DMS 273 treated with DMSO at 0.1 percent for 48 hours (cell line): ENCODE data around the gene THEM4.
"Not testable (repeated sequence)": the region's sequence is repeated elsewhere in the genome, so short reads cannot be mapped to it uniquely, and the experiment has no call there.

Source experiments
- DNase-seq: peaks from one replicate; lab custom pipeline; 2025; lab: John Stamatoyannopoulos, UW

Gene THEM4

GRCh38 chr1:151934048-151934493 lies 24.8 kb upstream of the THEM4 start:
- DNase-seq = no peak

DNA sequence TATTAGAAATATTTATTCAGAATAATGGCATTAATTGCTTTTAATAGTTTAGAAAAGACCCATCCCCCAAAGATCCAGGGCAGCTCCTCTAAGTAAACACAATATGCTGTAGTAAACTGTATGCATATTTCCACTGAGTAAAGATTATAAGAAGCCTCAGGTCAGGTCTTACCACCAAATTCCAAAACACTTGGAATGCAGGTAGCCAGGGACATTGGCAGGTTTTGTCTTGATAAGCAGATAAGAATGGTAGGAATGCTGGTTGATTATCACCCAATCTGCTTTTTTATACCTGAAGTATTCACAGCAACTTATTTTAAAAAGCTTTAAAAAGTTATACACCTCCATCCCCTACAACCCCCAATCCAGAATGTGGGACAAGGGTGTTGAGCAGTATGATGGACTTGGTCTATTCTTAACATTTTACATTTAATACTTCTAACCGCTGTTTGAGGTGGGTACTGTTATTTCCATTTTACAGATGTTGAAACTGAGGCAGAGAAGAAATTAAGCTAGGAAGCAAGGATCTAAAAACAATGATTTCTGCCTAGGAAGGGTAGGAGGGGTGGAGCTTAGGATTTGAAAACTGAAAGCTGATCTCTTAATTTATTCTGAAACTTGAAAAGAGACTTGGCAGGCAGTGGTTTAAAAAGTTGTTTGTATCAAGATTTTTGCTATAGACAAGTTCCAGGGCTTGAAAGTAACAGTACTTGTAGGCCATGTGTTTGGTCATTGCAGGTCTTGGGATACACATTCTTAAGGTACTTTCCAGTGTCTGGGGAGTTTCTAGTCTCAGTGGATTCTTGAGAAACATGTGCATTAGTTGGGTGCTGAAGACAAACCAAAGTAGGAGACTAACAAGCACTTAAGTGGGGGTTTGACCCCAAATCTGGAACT lies 15.6 kb upstream of the THEM4 start:
- no peak for DNase-seq

DNA sequence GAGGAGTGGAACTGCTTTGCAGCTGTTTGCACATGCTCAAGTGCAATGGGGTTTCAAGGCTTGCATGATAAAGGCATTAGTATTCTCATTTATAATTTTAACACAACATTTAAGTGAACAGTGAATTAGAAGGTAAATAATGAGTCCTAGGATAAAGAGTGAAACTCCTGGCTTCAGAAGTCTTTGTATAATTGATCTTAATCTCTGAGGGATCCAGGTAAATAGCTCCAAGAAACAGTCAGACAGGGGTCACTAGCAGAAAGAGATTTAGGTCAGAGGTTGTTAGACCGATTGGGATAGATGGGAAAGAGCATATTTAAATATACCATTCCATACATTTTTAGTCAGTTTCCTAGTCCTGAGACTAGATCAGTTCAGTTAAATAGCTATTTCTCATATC lies 14.1 kb upstream of the THEM4 start:
- DNase-seq = no peak

DNA sequence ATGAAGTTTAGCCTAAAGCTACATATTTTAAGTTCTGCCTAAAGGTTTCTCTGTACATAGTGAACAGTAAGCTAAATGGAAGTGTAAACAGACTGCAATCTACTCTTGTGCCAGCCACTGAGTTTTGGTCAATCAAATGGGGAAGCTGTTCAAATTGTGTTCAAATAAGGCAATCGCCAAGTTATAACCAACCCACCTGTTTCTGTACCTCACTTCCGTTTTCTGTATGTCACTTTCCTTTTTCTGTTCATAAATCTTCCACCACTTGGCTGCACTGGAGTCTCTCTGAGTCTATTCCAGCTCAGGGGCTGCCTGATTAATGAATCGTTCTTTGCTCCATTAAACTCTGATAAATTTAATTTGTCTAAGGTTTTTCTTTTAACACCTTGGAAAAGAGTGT lies 10.8 kb upstream of the THEM4 start:
- no peak for DNase-seq

DNA sequence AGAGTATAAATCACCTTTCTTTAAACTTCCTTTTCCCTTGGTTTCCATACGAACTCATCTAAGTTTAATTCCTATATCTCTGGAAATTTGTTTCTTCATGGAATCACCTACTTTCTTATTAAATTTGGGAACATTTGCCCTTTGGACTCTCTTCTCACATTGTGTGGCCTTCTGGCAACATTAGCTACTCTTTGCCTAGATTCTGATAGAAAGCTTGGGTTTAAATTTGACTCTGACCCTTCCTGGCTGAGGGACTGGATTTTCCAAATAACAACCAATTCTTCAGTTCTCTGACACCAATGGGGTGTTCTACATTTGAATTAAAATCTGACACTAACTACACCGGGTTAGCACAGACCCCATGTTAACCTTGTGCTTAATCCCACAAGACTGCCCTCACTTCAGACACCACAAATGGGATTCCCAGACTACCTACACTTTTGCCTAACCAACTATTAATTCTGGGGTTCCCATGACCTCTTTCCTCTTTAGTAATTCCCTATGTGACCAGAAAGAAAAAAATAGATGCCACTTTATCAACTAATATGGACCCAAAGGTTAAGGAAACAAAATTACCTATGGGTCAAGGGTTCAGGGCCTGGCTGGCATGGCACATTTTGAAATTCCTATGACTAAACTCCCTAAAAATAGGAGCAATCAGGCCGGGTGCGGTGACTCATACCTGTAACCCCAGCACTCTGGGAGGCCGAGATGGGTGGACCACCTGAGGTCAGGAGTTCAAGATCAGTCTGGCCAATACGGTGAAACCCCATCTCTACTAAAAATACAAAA lies 9.7 kb upstream of the THEM4 start:
- no peak for DNase-seq

DNA sequence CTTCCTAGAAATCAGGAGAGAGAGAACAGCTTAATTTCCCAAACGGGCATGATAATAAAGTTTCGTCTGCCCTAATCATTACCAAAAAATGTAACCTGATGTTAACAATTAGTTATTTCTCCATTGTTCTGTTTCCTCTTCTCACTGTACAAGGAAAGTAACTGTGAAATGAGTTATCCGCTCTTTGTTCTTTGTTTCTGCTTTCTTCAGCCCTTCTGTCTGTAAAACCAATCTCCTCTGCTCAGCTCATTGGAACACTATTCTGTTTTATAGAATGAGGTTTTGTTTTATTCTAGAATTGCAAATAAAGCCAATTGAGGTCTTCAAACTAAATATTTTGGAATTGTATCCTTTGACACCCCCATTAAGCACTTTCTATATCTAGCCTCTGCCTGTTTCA lies 8.8 kb upstream of the THEM4 start:
- no peak for DNase-seq

DNA sequence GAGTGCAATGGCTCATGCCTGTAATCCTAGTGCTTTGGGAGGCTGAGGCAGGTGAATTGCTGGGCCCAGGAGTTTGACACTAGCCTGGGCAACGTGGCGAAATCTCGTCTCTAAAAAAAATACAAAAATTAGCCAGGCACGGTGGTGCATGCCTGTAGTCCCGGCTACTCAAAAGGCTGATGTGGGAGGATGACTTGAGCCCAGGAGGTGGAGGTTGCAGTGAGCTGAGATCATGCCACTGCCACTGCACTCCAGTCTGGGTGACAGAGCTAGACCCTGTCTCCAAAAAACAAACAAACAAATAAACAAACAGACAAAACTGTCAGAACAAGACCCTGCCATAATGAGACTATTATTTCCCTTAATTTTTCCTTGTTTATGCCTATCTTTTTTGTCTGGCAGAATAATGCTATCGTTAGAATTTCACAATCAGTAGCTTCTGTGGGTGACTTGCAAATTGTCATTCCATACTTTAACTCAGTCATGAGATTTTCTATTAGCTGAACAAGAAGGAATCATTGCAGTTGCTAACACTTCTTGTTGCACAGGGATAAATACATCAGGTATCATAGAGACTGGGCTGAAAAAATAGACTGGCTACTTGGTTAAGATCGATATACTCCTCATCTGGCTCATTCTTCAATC lies 7.5 kb upstream of the THEM4 start:
- DNase-seq = no peak

DNA sequence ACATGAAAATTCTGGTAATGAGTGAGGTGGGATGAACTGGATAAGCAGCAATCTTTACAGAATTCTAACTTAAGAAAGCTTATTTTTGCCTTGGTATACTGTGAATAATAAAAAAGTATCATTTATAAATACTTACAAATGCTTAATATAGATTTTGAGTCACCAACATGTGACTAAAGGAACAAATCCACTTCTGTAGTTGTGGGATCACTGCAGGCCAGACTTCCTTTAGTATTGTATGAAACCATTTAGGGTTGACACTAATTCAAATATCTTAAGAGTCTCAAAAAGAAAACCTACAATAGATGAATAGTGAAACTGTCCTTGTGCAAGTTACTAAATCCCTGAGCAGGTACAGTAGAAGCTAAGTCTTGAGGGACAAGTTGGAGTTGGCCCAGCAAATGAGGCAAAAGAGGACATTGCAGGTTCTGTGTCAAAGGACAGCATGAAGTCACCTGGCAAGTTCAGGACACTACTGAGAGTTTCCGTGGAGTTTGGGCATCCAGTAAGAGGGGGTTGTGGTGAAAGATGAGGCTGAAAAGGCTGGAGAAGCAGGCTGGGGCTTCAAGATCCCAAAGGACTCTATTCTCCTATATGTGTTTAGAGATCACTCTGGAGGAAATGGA lies 5.9 kb upstream of the THEM4 start:
- no peak for DNase-seq

- no peak for DNase-seq
Measured at GRCh38 chr1:151914076-151914475, 4.8 kb upstream of the THEM4 start.

DNA sequence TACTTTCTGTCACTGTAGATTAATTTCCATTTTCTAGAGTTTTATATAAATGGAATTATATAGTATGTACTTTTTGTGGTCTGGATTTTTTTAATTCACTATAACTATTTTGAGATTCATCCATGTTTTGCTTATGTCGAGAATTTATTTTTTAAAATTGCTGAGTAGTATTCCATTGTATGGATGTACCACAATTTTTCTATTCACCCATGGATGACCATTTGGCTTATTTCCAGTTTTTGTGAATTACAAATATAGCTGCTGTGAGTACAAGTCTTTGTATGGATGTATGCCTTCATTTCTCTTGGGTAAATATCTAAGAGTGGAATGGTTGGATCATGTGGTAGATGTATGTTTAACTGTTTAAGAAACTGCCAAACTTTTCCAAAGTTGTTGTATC lies 3.7 kb upstream of the THEM4 start:
- DNase-seq = no peak

GRCh38 chr1:151908228-151908691 lies 1.1 kb downstream of the THEM4 start:
- no peak for DNase-seq

- no peak for DNase-seq
Measured at GRCh38 chr1:151907363-151908139, 1.8 kb downstream of the THEM4 start.

- DNase-seq = not testable (repeated sequence)
Measured at GRCh38 chr1:151906324-151906645, 3.0 kb downstream of the THEM4 start.

- DNase-seq = not testable (repeated sequence)
Measured at GRCh38 chr1:151905443-151906323, 3.6 kb downstream of the THEM4 start.

- no peak for DNase-seq
Measured at GRCh38 chr1:151905070-151905442, 4.3 kb downstream of the THEM4 start.

- no peak for DNase-seq
Measured at GRCh38 chr1:151902858-151903257, 6.5 kb downstream of the THEM4 start.

DNA sequence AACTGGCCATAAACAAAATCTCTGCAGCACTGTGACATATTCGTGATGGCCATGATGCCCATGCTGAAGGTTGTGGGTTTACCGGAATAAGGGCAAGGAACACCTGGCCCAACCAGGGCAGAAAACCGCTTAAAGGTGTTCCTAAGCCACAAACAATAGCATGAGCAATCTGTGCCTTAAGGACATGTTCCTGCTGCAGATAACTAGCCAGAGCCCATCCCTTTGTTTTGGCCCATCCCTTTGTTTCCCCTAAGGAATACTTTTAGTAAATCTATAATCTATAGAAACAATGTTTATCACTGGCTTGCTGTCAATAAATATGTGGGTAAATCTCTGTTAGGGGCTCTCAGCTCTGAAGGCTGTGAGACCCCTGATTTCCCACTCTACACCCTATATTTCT lies 8.5 kb downstream of the THEM4 start:
- not testable (repeated sequence) for DNase-seq

DNA sequence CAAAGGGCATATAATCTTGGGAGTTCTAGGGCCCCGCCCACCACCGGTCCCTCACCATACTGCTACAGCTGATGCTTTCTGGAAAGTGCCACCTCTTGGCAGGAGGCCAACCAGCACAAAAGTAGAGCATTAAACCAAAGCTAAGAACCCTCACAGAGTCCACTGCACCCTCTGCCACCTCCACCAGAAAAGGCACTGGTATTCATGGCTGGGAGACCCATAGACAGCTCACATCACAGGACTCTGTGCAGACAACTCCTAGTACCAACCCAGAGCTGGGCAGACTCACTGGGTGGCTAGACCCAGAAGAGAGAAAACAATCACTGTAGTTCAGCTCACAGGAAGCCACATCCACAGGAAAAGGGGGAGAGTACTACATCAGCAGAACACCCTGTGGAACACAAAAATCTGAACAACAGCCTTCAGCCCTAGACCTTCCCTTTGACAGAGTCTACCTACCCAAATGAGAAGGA lies 10.8 kb downstream of the THEM4 start:
- DNase-seq = no peak

DNA sequence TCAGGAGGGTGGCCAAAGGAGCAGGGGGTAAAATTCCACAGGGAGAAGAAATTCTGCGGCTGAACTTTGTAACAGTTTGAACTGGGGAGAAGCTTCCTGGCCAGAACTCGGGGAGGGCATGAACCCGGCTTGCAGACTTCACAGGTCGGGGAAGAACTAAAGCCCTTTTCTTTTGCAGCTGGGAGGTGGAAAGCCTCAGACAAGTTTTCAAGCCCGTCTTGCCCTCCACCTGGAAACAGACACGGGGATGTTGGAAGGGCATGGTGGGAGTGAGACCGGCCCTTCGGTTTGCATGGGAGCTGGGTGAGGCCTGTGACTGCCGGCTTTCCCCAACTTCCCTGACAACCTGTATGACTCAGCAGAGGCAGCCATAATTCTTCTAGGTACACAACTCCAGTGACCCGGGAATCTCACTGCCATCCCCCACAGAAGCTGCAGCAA lies 11.3 kb downstream of the THEM4 start:
- DNase-seq = no peak
